Tibial nerve (tissue), 4 donors: Measurements from ENCODE around the gene C16orf82. TPM values are rescaled to one million over a fixed set of nuclear protein-coding genes. Genes with fewer than 3 reads are reported as not detected.
A peak's percentile ranks its signal among the peaks of the same experiment; 100 is the strongest.

Experiments used
- DNase-seq, 2 donors: peaks; one replicate each; pipeline ENCODE4 v3.0.0-alpha.2; 2019; ENCODE audit warnings: low spot score in 2 of 2
- H3K27ac ChIP-seq, 4 donors: fragments of 200-600 bp; sonication (generic) in 3 of 4; one replicate each; pipeline ENCODE4 v1.5.1; 2017 to 2019; ENCODE audit warnings: mild to moderate bottlenecking in 1 of 4
- H3K27me3 ChIP-seq, 2 donors: fragments of 200-600 bp; sonication (generic) in 1 of 2; one replicate each; pipeline versions ENCODE4 v1.5.1 to v1.6.0; 2017 to 2019
- H3K36me3 ChIP-seq, 3 donors: fragments of 200-600 bp; sonication (generic); one replicate each; pipeline ENCODE4 v1.5.1; 2018 to 2019
- H3K4me1 ChIP-seq, 4 donors: fragments of 200-600 bp; sonication (generic) in 3 of 4; one replicate each; pipeline ENCODE4 v1.5.1; 2017 to 2019
- H3K4me3 ChIP-seq, 4 donors: fragments of 200-600 bp; sonication (generic) in 3 of 4; one replicate each; pipeline ENCODE4 v1.5.1; 2017 to 2019; ENCODE audit warnings: mild to moderate bottlenecking in 1 of 4, moderate library complexity in 1 of 4
- H3K9me3 ChIP-seq, 4 donors: fragments of 200-600 bp; sonication (generic) in 3 of 4; one replicate each; pipeline ENCODE4 v1.5.1; 2017 to 2019
- CTCF ChIP-seq, 5 experiments: fragments of 200-600 bp in 3 of 5; fragments of 450-650 bp in 2 of 5; sonication (generic) in 3 of 5; IDR thresholded peaks; one replicate each; pipeline ENCODE4 v1.5.1; 2016 to 2019; ENCODE audit warnings: antibody characterized with exemption in 5 of 5, mild to moderate bottlenecking in 3 of 5, moderate library complexity in 2 of 5
- EP300 ChIP-seq, 2 donors: sonication (generic); formaldehyde crosslinking; IDR thresholded peaks; one replicate each; pipeline ENCODE4 v1.6.1; 2017; ENCODE audit warnings: antibody characterized with exemption in 2 of 2, mild to moderate bottlenecking in 1 of 2
- POLR2A ChIP-seq, 2 donors: fragments of 450-650 bp; IDR thresholded peaks; one replicate each; pipeline ENCODE4 v1.6.1; 2017; ENCODE audit warnings: antibody characterized with exemption in 2 of 2, mild to moderate bottlenecking in 2 of 2, moderate library complexity in 2 of 2
- WGBS, 2 donors: methylation state at CpG; one replicate each; pipeline ENCODE4 v1.1.5; 2018; 5-methylcytosine and 5-hydroxymethylcytosine counted together
- total RNA-seq, 4 donors: library from RNA; depleted of rRNA; stranded (reverse); fragments of >200 nt; gene quantifications; one replicate each; pipeline ENCODE4 v1.1.0, GENCODE V29; 2016

C16orf82 gene
- total RNA-seq, 4 donors from 2014 or later, result not detected

DNA sequence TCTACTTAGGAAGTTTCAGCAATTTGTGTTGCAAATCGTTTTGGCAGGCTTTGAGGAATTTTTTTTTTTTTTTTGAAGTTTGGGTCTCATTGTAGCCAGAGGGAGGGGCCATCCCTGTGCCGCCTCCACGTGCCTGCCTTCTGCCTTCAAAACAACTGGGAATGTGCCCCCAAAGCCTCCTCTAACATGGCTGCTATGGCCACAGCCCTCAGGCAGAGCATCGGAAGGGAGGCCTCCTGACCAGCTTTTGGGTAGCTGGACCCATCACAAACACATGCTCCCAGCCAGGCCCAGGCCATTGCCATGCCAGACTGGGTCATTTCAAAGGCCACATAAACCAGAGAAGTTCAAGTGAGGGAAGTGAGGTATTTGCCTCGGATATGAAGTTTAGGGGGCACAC, 21.5 kb downstream of the C16orf82 start:
- Histone ChIP-seq H3K4me1 (no peaks in the 10 kb centered on the region), H3K36me3 (no peaks in the 10 kb centered on the region), H3K4me3 (no peak overlapping the region), H3K9me3 (no peaks in the 10 kb centered on the region), H3K27ac (no peak overlapping the region), H3K27me3 (no peaks in the 10 kb centered on the region)
- TF ChIP-seq EP300 (IDR thresholded peaks at IDR 0.05), result no peak
- no peak for TF ChIP-seq POLR2A (IDR thresholded peaks at IDR 0.05)
- TF ChIP-seq CTCF (IDR thresholded peaks at IDR 0.05), result no peak
- DNase-seq, result no peak
- WGBS, 2 donors, result 41 to 47% methylated on average over 5 of the region's 5 CpGs

- Histone ChIP-seq H3K27ac (no peak overlapping the region), H3K4me1 (peaks cover 0 to 7% (median 2%) of the 10 kb centered on the region in 4 donors), H3K4me3 (no peak overlapping the region), H3K36me3 (no peaks in the 10 kb centered on the region), H3K9me3 (peaks cover 0 to 4% (median 0%) of the 10 kb centered on the region in 4 donors), H3K27me3 (no peaks in the 10 kb centered on the region)
- TF ChIP-seq EP300 (IDR thresholded peaks at IDR 0.05), result no peak
- no peak for TF ChIP-seq POLR2A (IDR thresholded peaks at IDR 0.05)
- no peak for DNase-seq
- WGBS, 2 donors, result 79 to 87% methylated on average over 2 of the region's 2 CpGs
Measured at GRCh38 chr16:27096375-27096774, 29.6 kb downstream of the C16orf82 start.

- no peak overlapping the region for H3K4me3 ChIP-seq
- H3K27me3 ChIP-seq, result no peaks in the 10 kb centered on the region
- TF ChIP-seq EP300 (IDR thresholded peaks at IDR 0.05) (peak in 1 of 2 donors; percentile 60), POLR2A (IDR thresholded peaks at IDR 0.05) (no peak)
- peaks cover 0 to 7% (median 2%) of the 10 kb centered on the region in 4 donors for H3K4me1 ChIP-seq
- 20 to 35% methylated on average over 6 of the region's 6 CpGs for WGBS, 2 donors
- peak overlapping the region in 1 of 4 donors; percentile 18 for H3K27ac ChIP-seq
- DNase-seq, result peak; percentile 37 to 48
- peaks cover 0 to 4% (median 0%) of the 10 kb centered on the region in 4 donors for H3K9me3 ChIP-seq
- H3K36me3 ChIP-seq, result no peaks in the 10 kb centered on the region
Measured at GRCh38 chr16:27097800-27098230, 31.1 kb downstream of the C16orf82 start.

DNA sequence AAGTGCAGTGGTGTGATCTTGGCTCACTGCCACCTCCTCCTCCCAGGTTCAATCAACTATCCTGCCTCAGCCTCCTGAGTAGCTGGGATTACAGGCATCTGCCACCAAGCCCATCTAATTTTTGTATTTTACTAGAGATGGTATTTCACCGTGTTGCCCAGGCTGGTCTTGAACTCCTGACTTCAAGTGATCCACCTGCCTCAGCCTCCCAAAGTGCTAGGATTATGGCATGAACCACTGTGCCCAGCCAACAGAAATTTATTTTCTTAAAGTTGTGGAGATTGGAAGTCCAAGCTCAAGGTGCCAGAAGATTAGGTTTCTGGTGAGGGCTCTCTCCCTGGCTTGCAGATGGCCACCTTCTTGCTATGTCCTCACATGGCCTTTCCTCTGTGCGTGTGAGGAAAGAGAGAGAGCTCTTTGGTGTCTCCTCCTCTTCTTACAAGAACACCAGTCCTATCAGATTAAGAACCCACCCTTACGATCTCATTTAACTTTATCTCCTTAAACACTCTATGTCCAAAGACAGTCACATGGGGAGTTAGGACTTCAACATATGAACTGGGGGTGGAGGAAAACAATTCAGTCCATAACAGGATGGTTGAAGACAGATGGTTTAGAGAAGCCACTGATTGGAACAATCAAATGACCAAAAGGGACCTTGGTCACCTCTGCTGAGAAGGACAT, 31.8 kb downstream of the C16orf82 start:
- 88 to 90% methylated on average over 3 of the region's 3 CpGs for WGBS, 2 donors
- DNase-seq, result no peak
- no peaks in the 10 kb centered on the region for H3K27me3 ChIP-seq
- peaks cover 0 to 4% (median 0%) of the 10 kb centered on the region in 4 donors for H3K9me3 ChIP-seq
- TF ChIP-seq CTCF (IDR thresholded peaks at IDR 0.05), result no peak
- TF ChIP-seq EP300 (IDR thresholded peaks at IDR 0.05), result no peak
- TF ChIP-seq POLR2A (IDR thresholded peaks at IDR 0.05), result no peak
- H3K4me1 ChIP-seq, result peaks cover 0 to 7% (median 2%) of the 10 kb centered on the region in 4 donors
- H3K36me3 ChIP-seq, result no peaks in the 10 kb centered on the region
- no peak overlapping the region for H3K27ac ChIP-seq
- no peak overlapping the region for H3K4me3 ChIP-seq

DNA sequence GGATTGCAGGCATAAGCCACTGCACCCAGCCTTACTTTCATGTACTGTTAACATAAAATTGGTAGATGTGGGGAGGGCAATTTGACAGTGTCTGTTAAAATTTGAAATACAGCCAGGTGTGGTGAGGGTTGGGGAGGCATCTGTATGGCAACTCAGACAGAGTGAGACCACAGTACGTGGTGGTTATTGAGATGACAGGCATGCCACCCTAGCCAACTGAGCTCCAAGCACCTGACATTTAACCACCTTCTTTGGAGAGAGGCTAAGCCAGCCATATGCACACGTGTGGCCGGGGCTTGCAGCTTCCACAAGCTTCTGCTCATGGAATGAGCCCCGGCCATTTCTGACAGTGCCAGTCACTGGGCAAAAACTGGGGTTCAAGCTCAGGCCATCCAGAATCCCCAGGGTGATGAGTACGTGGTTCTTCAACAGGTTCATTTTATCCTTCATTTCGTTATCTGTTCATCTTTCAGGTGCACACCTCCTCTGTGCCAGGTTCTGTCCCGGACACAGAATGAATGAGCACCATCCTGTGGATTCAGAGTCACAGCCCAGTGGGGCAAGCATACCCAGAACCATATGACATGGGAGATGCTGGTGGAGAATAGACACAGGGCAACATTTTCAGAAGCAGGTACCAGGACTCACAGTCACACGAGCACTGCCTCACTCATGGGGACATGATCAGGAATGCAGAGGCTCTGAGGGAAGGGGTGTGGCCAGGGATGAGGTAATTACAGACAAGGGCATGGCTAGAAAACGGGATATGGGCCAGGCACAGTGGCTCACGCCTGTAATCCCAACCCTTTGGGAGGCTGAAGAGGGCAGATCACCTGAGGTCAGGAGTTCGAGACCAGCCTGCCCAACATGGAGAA, 36.2 kb downstream of the C16orf82 start:
- Histone ChIP-seq H3K9me3 (peaks cover 0 to 3% (median 0%) of the 10 kb centered on the region in 4 donors), H3K27ac (no peak overlapping the region), H3K27me3 (no peaks in the 10 kb centered on the region), H3K4me3 (no peak overlapping the region), H3K4me1 (peaks cover 0 to under 1% (median 0%) of the 10 kb centered on the region in 4 donors), H3K36me3 (no peaks in the 10 kb centered on the region)
- TF ChIP-seq POLR2A (IDR thresholded peaks at IDR 0.05) (no peak), CTCF (IDR thresholded peaks at IDR 0.05) (no peak), EP300 (IDR thresholded peaks at IDR 0.05) (no peak)
- 74 to 77% methylated on average over 11 of the region's 11 CpGs for WGBS, 2 donors
- DNase-seq, result no peak

DNA sequence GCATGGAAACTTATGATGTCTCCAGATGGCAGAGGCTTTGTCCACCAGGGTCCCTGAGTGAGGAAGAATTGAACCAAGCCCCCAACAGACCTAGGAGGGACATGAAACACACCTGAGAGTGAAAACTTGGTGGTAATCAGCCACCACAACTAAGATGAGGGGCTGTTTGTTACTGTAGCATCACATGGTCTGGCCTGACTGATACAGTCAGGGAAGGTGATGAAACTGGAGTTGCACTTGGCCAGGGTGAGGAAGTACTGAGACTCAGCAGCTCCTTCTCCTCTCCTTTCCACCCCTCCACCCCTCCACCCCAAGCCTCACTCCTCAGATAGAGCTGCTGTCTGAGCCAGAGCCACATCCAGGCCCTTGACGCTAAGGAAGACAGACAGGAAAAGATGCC, 37.2 kb downstream of the C16orf82 start:
- no peaks in the 10 kb centered on the region for H3K27me3 ChIP-seq
- WGBS, 2 donors, result 86 to 100% methylated on average over 1 of the region's 1 CpG
- H3K27ac ChIP-seq, result no peak overlapping the region
- H3K36me3 ChIP-seq, result no peaks in the 10 kb centered on the region
- no peak for DNase-seq
- H3K9me3 ChIP-seq, result peaks cover 0 to 3% (median 0%) of the 10 kb centered on the region in 4 donors
- no peaks in the 10 kb centered on the region for H3K4me1 ChIP-seq
- no peak overlapping the region for H3K4me3 ChIP-seq
- TF ChIP-seq CTCF (IDR thresholded peaks at IDR 0.05) (no peak), EP300 (IDR thresholded peaks at IDR 0.05) (no peak), POLR2A (IDR thresholded peaks at IDR 0.05) (no peak)
